ENCODE measurements around the gene ZNF664. TPM values are rescaled to one million over a fixed set of nuclear protein-coding genes. Genes with fewer than 3 reads are reported as not detected.

The ZNF664 gene
- total RNA-seq, 1 experiment from 2014 or later, result 80.8 TPM

DNA sequence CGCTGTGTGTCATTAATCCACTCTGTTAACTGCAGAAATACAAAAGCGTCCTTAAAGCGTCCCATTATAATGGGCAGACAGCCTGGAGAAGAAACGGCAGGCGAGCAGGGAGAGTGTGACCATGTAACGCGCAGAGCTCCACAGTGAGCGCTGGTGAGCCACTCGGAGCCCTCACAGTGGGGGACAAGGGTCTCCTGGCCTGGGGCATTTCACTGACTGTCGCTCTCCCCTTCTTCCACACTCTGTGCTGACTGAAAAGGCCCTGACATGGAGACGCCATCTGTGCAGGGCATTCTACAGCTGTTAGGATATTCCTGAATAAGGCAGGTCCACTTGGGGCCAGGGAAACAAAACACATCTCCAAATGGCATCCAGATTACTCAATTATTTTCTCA lies 24.6 kb upstream of the ZNF664 start:
- POLR2A ChIA-PET (ENCODE audit: unreplicated experiment), result no interaction called here

DNA sequence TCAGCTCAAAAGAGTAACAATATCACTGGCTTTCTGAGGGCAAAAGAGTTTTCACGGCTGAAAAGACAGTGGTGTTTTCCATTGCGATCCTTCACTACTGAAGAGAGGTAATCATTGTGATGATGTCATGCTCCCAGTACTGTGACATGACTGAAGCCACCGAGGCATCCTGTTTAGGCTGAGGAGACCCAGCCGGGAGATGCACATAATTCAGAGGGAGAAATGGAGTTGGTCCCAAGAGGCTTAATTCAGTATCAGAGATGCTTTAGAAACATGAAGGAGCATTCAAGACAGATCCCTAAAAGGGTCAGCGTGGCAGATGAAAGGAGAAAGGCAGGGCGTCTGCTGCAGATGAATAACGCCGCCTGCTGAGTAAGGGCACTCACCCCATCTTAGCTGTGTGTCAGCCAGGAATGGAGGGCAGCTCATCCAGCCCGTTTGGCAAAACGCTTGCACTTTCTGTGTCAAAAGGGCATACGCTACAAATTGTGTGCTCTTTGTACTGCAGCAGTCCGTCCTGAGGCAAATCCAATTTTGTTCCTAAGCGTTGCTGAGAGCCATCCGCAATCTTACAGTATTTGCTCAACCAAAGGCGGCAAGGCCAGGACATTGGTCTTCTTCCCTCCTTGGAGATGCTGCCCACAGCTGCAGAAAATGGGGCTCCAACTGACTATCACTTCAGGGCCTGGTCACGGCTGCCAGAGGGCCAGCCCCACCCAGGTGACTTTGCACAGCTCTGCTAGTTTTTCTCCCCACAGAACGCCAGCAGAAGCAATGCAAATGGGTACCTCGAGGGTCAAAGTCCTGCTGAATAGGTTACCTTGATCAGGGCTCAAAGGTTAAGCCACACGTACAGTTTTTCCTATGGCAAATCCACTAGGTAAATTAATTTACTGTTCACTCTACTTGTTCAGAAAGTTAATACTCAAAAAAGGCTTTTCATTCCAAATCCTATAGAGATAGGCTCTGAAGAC lies 23.9 kb upstream of the ZNF664 start:
- BruUV-seq (replicated peaks), result no TSS peak

More for the DNA sequence above, 24.6 kb upstream of the ZNF664 start:
- Histone ChIP-seq H3K9ac (ENCODE audit: low read length) (no peak overlapping the region), H3K4me1 (ENCODE audit: insufficient read depth, low read length) (peaks cover 26% of the 10 kb centered on the region), H3K27me3 (ENCODE audit: low read length) (no peaks in the 10 kb centered on the region), H3F3A (ENCODE audit: low read length, unreplicated experiment) (no peaks in the 10 kb centered on the region), H4K20me1 (ENCODE audit: low read length) (no peaks in the 10 kb centered on the region), H3K36me3 (ENCODE audit: low read depth, low read length) (no peaks in the 10 kb centered on the region), H2AFZ (ENCODE audit: low read length) (no peak overlapping the region), H3K9me3 (ENCODE audit: low read length) (no peaks in the 10 kb centered on the region), H3K9me2 (replicated peaks; ENCODE audit: low read length) (no peaks in the 10 kb centered on the region), H3K27ac (ENCODE audit: low read length) (no peak overlapping the region), H3K79me2 (ENCODE audit: low read length) (no peaks in the 10 kb centered on the region), H3K4me3 (ENCODE audit: low read length) (no peak overlapping the region), H3K4me2 (ENCODE audit: low read length) (no peak overlapping the region)
- ATAC-seq (no peak), DNase-seq (no peak)
- CTCF ChIA-PET, result no interaction called here
- BruUV-seq (replicated peaks), result no TSS peak
- intact Hi-C loops (cut with micrococcal nuclease), result no loop called here
- TF ChIP-seq, protein P1, sequence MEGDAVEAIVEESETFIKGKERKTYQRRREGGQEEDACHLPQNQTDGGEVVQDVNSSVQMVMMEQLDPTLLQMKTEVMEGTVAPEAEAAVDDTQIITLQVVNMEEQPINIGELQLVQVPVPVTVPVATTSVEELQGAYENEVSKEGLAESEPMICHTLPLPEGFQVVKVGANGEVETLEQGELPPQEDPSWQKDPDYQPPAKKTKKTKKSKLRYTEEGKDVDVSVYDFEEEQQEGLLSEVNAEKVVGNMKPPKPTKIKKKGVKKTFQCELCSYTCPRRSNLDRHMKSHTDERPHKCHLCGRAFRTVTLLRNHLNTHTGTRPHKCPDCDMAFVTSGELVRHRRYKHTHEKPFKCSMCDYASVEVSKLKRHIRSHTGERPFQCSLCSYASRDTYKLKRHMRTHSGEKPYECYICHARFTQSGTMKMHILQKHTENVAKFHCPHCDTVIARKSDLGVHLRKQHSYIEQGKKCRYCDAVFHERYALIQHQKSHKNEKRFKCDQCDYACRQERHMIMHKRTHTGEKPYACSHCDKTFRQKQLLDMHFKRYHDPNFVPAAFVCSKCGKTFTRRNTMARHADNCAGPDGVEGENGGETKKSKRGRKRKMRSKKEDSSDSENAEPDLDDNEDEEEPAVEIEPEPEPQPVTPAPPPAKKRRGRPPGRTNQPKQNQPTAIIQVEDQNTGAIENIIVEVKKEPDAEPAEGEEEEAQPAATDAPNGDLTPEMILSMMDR (conservative IDR thresholded peaks at IDR 0.05; ENCODE audit: low read depth, low read length), result no peak
- TF ChIP-seq EZH2phosphoT487 (IDR thresholded peaks at IDR 0.05; ENCODE audit: borderline replicate concordance, low read length) (no peak), EZH2 (IDR thresholded peaks at IDR 0.05; ENCODE audit: low read length, unreplicated experiment) (no peak)

More for the DNA sequence above, 23.9 kb upstream of the ZNF664 start:
- no peak overlapping the region for H3K4me3 ChIP-seq (ENCODE audit: low read length)
- no peaks in the 10 kb centered on the region for H3K27me3 ChIP-seq (ENCODE audit: low read length)
- CTCF ChIA-PET, result no interaction called here
- peaks cover 19% of the 10 kb centered on the region for H3K4me1 ChIP-seq (ENCODE audit: insufficient read depth, low read length)
- H4K20me1 ChIP-seq (ENCODE audit: low read length), result no peaks in the 10 kb centered on the region
- intact Hi-C loops (cut with micrococcal nuclease), result no loop called here
- DNase-seq (no peak), ATAC-seq (no peak)
- H3K36me3 ChIP-seq (ENCODE audit: low read depth, low read length), result no peaks in the 10 kb centered on the region
- H2AFZ ChIP-seq (ENCODE audit: low read length), result no peak overlapping the region
- H3K9me3 ChIP-seq (ENCODE audit: low read length), result no peaks in the 10 kb centered on the region
- H3K4me2 ChIP-seq (ENCODE audit: low read length), result no peak overlapping the region
- TF ChIP-seq, protein P1 (conservative IDR thresholded peaks at IDR 0.05; ENCODE audit: low read depth, low read length), result no peak
- no peak for TF ChIP-seq EZH2phosphoT487 (IDR thresholded peaks at IDR 0.05; ENCODE audit: borderline replicate concordance, low read length)
- no peak for TF ChIP-seq EZH2 (IDR thresholded peaks at IDR 0.05; ENCODE audit: low read length, unreplicated experiment)
- H3F3A ChIP-seq (ENCODE audit: low read length, unreplicated experiment), result no peaks in the 10 kb centered on the region
- no peaks in the 10 kb centered on the region for H3K79me2 ChIP-seq (ENCODE audit: low read length)
- H3K27ac ChIP-seq (ENCODE audit: low read length), result no peak overlapping the region
- POLR2A ChIA-PET (ENCODE audit: unreplicated experiment), result no interaction called here
- H3K9ac ChIP-seq (ENCODE audit: low read length), result no peak overlapping the region
- no peaks in the 10 kb centered on the region for H3K9me2 ChIP-seq (replicated peaks; ENCODE audit: low read length)
